HG03442 (cell line): ENCODE results near the gene CGB3.

ENCODE experiments used
- ATAC-seq: cut with Tn5 transposase; IDR thresholded peaks from one replicate; pipeline ENCODE4 v1.9.1; 2021; ENCODE audit warnings: mild to moderate bottlenecking, moderate library complexity; ENCODE audit not compliant: unreplicated experiment

CGB3 gene

DNA sequence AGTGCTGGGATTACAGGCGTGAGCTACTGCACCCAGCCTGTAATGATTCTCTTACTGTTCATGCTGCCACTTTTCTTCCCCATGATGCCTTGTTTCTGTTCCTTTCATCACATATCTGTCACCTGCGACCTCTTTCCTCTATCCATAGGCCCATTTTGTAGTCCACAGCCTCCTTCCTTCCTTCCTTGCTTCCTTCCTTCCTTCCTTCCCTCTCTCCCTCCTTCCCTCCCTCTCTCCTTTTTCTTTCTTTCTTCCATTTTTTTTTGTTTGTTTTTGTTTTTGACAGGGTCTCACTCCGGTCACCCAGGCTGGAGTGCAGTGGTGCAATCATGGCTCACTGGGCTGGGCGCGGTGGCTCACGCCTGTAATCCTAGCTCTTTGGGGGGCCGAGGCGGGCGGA, 35.3 kb downstream of the CGB3 start:
- no peak for ATAC-seq

DNA sequence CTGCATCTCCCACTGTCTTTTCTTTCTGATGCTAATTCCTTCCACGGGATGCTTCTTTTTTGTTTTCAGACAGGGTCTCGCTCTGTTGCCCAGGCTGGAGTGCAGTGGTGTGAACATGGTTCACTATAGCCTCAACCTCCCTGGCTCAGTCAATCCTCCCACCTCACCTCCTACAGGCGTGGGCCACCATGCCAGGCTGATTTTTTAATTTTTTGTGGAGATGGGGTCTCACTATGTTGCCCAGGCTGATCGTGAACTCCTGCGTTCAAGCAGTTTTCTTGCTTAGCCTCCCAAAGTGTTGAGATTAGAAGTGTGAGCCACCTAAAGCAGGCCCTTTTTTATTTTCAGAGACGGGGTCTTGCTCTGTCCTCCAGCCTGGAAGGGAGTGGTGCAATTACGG, 35.8 kb downstream of the CGB3 start:
- no peak for ATAC-seq

DNA sequence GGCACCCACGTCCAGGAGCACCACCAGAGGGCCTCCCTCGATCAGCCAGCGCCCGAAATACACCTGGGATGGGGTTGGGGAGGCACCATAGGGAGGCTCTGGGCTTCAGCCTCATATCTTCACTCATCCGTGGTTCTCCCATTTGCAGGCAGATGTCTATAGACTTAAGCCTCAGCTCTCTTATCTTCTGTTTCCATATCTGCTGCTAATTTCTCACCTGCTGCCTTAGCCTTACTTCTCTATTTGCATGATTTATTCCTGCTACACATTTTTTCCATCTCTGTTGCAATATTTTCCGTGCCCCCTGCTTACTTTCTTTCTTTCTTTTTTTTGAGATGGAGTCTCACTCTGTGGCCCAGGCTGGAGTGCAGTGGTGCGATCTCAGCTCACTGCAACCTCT, 36.8 kb downstream of the CGB3 start:
- ATAC-seq: no peak

DNA sequence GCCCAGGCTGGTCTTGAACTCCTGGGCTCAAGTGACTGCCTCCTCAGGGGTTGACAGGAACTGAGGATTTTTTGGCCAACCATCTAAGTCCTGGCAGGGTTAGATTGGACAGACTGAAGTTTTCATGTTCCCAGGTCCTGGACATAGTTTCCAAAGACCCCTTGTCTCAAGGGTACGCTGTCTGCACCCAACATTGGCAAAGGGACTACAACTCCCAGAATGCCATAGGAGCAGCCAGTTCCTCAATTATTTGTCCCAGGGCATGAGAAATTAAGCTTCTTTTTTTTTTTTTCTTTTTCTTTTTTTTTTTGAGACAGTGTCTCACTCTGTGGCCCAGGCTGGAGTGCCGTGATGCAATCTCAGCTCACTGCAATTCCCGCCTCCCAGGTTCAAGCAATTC, 37.9 kb downstream of the CGB3 start:
- ATAC-seq: no peak

DNA sequence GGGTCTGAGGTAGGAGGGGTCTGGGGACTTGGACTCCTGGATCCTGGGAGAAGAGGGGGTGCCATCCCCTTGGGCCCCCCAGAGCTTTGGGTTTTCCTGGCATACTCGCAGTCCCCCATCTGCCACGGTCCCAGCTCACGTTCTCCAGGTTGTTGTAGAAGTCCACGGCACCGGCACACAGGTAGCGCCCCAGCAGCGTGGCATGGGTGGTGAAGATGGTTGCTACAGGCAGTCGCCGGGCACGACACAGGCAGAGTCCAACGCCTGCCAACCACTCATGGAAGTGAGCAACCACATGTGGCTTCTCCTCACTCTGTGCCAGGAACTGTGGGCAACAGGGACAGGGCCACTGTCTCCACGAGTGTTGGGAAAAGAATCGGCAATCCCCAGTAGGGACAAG, 38.4 kb downstream of the CGB3 start:
- ATAC-seq: no peak

DNA sequence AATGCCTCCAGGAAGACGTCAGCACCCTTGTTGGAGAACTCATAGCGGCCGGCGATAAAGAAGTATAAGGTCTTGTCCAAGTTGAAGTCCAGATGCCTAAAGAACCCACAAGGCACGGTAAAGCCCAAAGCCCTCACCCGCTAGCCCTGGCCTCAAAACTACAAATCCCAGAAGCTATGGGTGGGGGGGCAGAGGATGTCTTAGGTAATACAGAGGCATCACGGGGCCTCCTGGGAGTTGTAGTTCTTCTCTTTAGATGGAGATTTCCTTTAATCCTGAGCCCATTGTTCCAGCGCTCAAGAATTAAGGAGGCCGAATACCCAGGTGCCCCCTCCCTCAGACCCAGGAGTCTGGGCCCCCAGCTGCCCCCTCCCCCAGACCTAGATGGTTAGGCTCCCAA, 41.9 kb downstream of the CGB3 start:
- ATAC-seq: no peak

DNA sequence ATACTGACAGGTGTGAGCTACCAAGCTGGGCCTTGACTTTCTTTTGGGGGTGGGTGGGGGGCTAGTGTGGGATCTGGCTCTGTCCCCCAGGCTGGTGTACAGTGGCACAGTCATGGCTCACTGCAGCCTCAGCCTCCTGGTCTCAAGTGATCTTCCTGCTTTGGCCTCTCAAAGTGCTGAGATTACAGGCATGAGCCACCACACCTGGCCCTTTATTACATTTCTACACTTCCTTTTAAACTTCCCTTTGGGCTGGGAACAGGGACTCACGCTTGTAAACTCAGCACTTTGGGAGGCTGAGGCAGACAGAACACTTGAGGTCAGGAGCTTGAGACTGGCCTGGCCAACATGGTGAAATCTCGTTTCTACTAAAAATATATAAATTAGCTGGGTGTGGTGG, 47.1 kb downstream of the CGB3 start:
- ATAC-seq: no peak

DNA sequence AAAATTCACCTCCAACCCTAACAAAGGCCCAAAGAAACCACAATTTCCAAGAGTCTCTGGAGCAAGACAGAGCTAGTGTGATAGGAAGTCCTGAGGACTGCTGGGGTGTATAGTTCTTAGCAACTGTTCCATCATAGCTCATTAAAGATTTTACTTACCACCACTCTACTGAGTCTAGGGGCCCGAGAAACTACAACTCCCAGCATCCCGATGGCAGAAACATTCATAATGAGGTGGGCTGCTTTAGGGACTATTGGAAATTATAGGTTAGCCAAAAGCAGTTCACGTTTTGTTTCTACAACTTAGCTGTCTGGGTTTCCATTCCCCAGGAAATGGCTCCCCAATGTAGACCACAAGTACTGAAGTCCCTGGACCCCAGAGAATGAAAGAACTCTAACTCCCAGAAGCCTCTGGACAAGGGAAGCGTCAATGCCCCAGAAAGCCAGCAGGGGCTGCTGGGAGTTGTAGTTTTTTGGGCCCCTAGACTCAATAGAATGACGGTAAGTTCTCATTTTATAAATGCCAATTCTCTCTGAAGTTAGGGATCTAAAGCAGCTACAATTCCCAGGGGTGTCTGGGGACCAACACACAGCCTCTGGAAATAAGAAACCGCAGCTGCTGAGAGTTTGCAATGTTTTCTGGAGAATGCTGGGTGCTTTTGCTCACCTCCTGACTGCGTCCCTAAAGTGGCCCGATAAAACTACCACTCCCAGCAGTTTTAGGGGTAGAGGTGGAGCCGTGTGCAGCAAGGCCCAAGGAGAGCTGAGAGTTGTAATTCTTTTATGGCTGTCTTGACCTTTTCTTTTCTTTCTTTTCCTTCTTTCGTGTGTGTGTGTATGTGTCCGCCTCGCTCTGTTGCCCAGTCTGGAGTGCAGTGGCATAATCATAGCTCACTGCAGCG, 47.9 kb downstream of the CGB3 start:
- no peak for ATAC-seq
